Panc1 (cell line): Measurements from ENCODE around the gene AOC1. TPM values are rescaled to one million over a fixed set of nuclear protein-coding genes. Genes with fewer than 3 reads are reported as not detected.

Experiments used
- ATAC-seq: fragments of 200-7000 bp; cut with Tn5 transposase; 2 replicates; pipeline ENCODE4 v1.9.1; 2020; ENCODE audit warnings: mild to moderate bottlenecking, moderate library complexity
- BruUV-seq: library from RNA; stranded (reverse); fragments of 400-500 nt; replicated peaks from 2 replicates; lab custom pipeline; 2021; lab: Mats Ljungman, UMichigan
- CTCF ChIA-PET: fragments of 300-600 bp; sonication (Branson Sonifier 250); formaldehyde crosslinking; loops from one replicate; lab custom pipeline; 2022; ENCODE audit warnings: antibody characterized with exemption; lab: Charles Lee
- POLR2A ChIA-PET: fragments of 300-600 bp; sonication (Branson Sonifier 250); formaldehyde crosslinking; loops from one replicate; lab custom pipeline; 2022; ENCODE audit warnings: antibody characterized with exemption; lab: Charles Lee
- DNase-seq: peaks from one replicate; pipeline ENCODE4 v3.0.0-alpha.2; 2010; ENCODE audit warnings: low read depth, low spot score
- H3K27ac ChIP-seq: 2 replicates; pipeline ENCODE4 v1.5.1; 2011; ENCODE audit warnings: mild to moderate bottlenecking, low read length, inconsistent platforms
- H3K27me3 ChIP-seq: fragments of 200-500 bp; sonication (Bioruptor generic); 2 replicates; pipeline ENCODE4 v1.6.0; 2014; ENCODE audit warnings: low read length, inconsistent platforms; ENCODE audit not compliant: control insufficient read depth, insufficient read depth
- H3K36me3 ChIP-seq: fragments of 200-500 bp; sonication (Bioruptor generic); 2 replicates; pipeline ENCODE4 v1.5.1; 2014; ENCODE audit warnings: inconsistent platforms, mild to moderate bottlenecking, low read length, moderate library complexity; ENCODE audit not compliant: control insufficient read depth, insufficient read depth
- H3K4me1 ChIP-seq: 2 replicates; pipeline ENCODE4 v1.5.1; 2011; ENCODE audit warnings: inconsistent platforms, mild to moderate bottlenecking, low read length, moderate library complexity; ENCODE audit not compliant: control insufficient read depth, insufficient read depth
- H3K4me3 ChIP-seq, 2 experiments: 2 replicates each; pipeline ENCODE4 v1.5.1; 2011 to 2012; ENCODE audit warnings: low read depth in 2 of 2, low read length in 2 of 2, mild to moderate bottlenecking in 2 of 2, inconsistent platforms in 1 of 2, moderate library complexity in 1 of 2
- H3K9me3 ChIP-seq: fragments of 200-500 bp; sonication (Bioruptor generic); 2 replicates; pipeline ENCODE4 v1.5.1; 2014; ENCODE audit warnings: low read depth, mild to moderate bottlenecking, inconsistent platforms, low read length, moderate library complexity; ENCODE audit not compliant: control insufficient read depth, insufficient read depth
- POLR2AphosphoS5 ChIP-seq: IDR thresholded peaks from 2 replicates; pipeline ENCODE4 v1.6.1; 2012; ENCODE audit warnings: mild to moderate bottlenecking, low read depth, low read length, moderate library complexity
- SIN3A ChIP-seq: IDR thresholded peaks from 2 replicates; pipeline ENCODE4 v1.6.1; 2012; ENCODE audit warnings: low read depth, mild to moderate bottlenecking, low read length, moderate library complexity, borderline replicate concordance; ENCODE audit not compliant: insufficient read depth
- TCF7L2 ChIP-seq: IDR thresholded peaks from 2 replicates; pipeline ENCODE4 v1.6.1; 2011; ENCODE audit warnings: mild to moderate bottlenecking, low read depth, low read length, inconsistent platforms
- in situ Hi-C: cut with HindIII; loops from 2 replicates; pipeline ENCODE4 v1.10.0; 2016; ENCODE audit warnings: low sequenced_read_pairs, low pct_unique_long_range_greater_than_20kb
- intact Hi-C: fragments of 100-400 bp; cut with micrococcal nuclease; formaldehyde crosslinking; loops from one replicate; pipeline ENCODE4 v1.10.0; 2022; ENCODE audit not compliant: unreplicated experiment
- total RNA-seq: library from RNA; stranded (reverse); gene quantifications from one replicate; pipeline ENCODE4 v1.2.1, GENCODE V29; 2021; ENCODE audit not compliant: unreplicated experiment
- TF ChIP-seq, protein P1 (sequence below): fragments of 450-650 bp; IDR thresholded peaks from 2 replicates; pipeline ENCODE4 v1.5.1; 2017; ENCODE audit warnings: mild to moderate bottlenecking
- TF ChIP-seq, protein P2 (sequence below), 2 experiments: IDR thresholded peaks; 2 replicates each; pipeline ENCODE4 v1.6.1; 2011 to 2012; ENCODE audit warnings: low read depth in 2 of 2, control low read depth in 1 of 2, low read length in 1 of 2, mild to moderate bottlenecking in 1 of 2, moderate library complexity in 1 of 2; ENCODE audit not compliant: insufficient read depth in 1 of 2

The AOC1 gene
- total RNA-seq, 1 experiment from 2014 or later: 0.15 TPM

DNA sequence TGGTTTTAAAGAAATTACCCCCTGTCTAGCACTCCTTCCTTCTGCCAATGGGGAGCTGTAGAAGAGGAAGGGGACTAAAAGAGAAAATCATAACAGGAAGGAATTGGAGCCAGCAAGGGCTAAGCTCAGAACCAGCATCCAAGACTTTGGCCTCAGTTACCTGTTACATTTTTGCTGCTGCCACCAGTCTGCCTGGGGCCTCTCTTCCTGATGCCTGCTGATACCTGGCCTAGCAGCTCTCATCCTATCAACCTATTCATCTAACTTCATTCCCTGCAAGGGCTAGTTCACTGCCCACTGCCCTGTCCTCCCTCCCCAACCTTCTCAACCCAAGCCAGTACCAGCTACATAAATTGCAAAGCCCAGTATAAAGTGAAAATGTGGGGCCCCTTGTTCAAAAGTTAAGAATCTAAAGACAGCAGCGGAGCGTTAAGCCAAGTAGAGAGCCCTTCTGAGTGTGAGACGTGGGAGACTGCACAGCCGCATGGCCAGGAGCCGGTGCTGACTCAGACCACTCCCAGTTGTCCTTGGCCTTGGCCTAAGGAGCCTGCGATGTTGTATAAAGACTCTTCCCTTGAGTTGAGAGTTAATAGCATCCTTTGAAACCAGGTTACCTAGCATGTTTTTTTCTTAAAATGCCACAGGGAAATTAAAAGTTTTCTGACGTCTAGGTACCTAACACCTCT is 13.2 kb upstream of the AOC1 start:
- Histone ChIP-seq H3K27me3 (no peaks in the 10 kb centered on the region; the same call in 1 of the 2 replicates), H3K4me1 (no peaks in the 10 kb centered on the region), H3K36me3 (no peaks in the 10 kb centered on the region), H3K9me3 (no peaks in the 10 kb centered on the region), H3K27ac (no peak overlapping the region), H3K4me3 (no peak overlapping the region)
- intact Hi-C loops: no loop called here
- ChIA-PET CTCF (no interaction called here), POLR2A (no interaction called here)
- ATAC-seq (no peak), DNase-seq (no peak)
- in situ Hi-C loops: no loop called here
- no peak for TF ChIP-seq POLR2AphosphoS5
- TF ChIP-seq TCF7L2: no peak
- no peak for TF ChIP-seq SIN3A
- TF ChIP-seq, protein P1, sequence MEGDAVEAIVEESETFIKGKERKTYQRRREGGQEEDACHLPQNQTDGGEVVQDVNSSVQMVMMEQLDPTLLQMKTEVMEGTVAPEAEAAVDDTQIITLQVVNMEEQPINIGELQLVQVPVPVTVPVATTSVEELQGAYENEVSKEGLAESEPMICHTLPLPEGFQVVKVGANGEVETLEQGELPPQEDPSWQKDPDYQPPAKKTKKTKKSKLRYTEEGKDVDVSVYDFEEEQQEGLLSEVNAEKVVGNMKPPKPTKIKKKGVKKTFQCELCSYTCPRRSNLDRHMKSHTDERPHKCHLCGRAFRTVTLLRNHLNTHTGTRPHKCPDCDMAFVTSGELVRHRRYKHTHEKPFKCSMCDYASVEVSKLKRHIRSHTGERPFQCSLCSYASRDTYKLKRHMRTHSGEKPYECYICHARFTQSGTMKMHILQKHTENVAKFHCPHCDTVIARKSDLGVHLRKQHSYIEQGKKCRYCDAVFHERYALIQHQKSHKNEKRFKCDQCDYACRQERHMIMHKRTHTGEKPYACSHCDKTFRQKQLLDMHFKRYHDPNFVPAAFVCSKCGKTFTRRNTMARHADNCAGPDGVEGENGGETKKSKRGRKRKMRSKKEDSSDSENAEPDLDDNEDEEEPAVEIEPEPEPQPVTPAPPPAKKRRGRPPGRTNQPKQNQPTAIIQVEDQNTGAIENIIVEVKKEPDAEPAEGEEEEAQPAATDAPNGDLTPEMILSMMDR: no peak
- TF ChIP-seq, protein P2, sequence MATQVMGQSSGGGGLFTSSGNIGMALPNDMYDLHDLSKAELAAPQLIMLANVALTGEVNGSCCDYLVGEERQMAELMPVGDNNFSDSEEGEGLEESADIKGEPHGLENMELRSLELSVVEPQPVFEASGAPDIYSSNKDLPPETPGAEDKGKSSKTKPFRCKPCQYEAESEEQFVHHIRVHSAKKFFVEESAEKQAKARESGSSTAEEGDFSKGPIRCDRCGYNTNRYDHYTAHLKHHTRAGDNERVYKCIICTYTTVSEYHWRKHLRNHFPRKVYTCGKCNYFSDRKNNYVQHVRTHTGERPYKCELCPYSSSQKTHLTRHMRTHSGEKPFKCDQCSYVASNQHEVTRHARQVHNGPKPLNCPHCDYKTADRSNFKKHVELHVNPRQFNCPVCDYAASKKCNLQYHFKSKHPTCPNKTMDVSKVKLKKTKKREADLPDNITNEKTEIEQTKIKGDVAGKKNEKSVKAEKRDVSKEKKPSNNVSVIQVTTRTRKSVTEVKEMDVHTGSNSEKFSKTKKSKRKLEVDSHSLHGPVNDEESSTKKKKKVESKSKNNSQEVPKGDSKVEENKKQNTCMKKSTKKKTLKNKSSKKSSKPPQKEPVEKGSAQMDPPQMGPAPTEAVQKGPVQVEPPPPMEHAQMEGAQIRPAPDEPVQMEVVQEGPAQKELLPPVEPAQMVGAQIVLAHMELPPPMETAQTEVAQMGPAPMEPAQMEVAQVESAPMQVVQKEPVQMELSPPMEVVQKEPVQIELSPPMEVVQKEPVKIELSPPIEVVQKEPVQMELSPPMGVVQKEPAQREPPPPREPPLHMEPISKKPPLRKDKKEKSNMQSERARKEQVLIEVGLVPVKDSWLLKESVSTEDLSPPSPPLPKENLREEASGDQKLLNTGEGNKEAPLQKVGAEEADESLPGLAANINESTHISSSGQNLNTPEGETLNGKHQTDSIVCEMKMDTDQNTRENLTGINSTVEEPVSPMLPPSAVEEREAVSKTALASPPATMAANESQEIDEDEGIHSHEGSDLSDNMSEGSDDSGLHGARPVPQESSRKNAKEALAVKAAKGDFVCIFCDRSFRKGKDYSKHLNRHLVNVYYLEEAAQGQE (IDR thresholded peaks at IDR 0.05; ENCODE audit: insufficient read depth in 1 of 2, low read depth in 2 of 2, low read length in 1 of 2): no peak
- BruUV-seq: no TSS peak

GRCh38 chr7:150842018-150842417 is 10.3 kb upstream of the AOC1 start:
- BruUV-seq: no TSS peak
- no peaks in the 10 kb centered on the region; the same call in 1 of the 2 replicates for H3K27me3 ChIP-seq
- no peak for TF ChIP-seq TCF7L2
- TF ChIP-seq POLR2AphosphoS5: no peak
- TF ChIP-seq, protein P2 (IDR thresholded peaks at IDR 0.05; ENCODE audit: insufficient read depth in 1 of 2, low read depth in 2 of 2, low read length in 1 of 2): no peak
- TF ChIP-seq, protein P1: no peak
- no peak for TF ChIP-seq SIN3A
- ATAC-seq (no peak), DNase-seq (no peak)
- H3K4me1 ChIP-seq: no peaks in the 10 kb centered on the region
- in situ Hi-C loops: no loop called here
- no peak overlapping the region for H3K27ac ChIP-seq
- intact Hi-C loops: no loop called here
- POLR2A ChIA-PET: no interaction called here
- no peak overlapping the region for H3K4me3 ChIP-seq
- CTCF ChIA-PET: no interaction called here
- H3K9me3 ChIP-seq: no peaks in the 10 kb centered on the region
- no peaks in the 10 kb centered on the region for H3K36me3 ChIP-seq
